K562 (cell line): ENCODE results near the gene IFRD1. TPM values are rescaled to one million over a fixed set of nuclear protein-coding genes. Genes with fewer than 3 reads are reported as not detected.

Experiments
- ATAC-seq: fragments of 200-7000 bp; cut with Tn5 transposase; 3 replicates; pipeline ENCODE4 v1.9.1; 2020; ENCODE audit warnings: moderate library complexity
- BruUV-seq: library from RNA; stranded (reverse); fragments of 400-500 nt; replicated peaks from 2 replicates; lab custom pipeline; 2021; lab: Mats Ljungman, UMichigan
- CTCF ChIA-PET: fragments of 300-600 bp; formaldehyde crosslinking; extraction: SDS; loops from one replicate; lab custom pipeline; 2021; ENCODE audit warnings: low intra/inter-chr PET ratio; lab: Yijun Ruan, JAX
- POLR2A ChIA-PET: fragments of 300-600, 350-650 bp; sonication (Branson Sonifier 250); formaldehyde crosslinking; extraction: SDS; loops from one replicate; lab custom pipeline; 2021; ENCODE audit warnings: antibody characterized with exemption, inconsistent platforms; lab: Yijun Ruan, JAX
- DNase-seq, 4 experiments: peaks; one replicate each; pipeline versions ENCODE4 v3.0.0 to v3.0.0-alpha.2; 2011 to 2018; ENCODE audit warnings: low spot score in 3 of 4, mixed read lengths in 3 of 4; ENCODE audit errors: extremely low read depth in 1 of 4
- FAIRE-seq: peaks from 2 replicates; lab custom pipeline; 2011; peaks lifted over from hg19 to GRCh38; lab: Jason Lieb, UNC
- H2AFZ ChIP-seq: 2 replicates; pipeline ENCODE4 v1.6.0; 2011; ENCODE audit warnings: low read depth, low read length, control low read depth, inconsistent platforms
- H3K27ac ChIP-seq: fragments of 200-600 bp; 3 replicates; pipeline ENCODE4 v1.8.0; 2011; ENCODE audit warnings: low read depth, mild to moderate bottlenecking, control low read depth, inconsistent platforms, low read length, moderate library complexity, mixed read lengths; ENCODE audit errors: extremely low read depth
- H3K27me3 ChIP-seq, 2 experiments: fragments of 300-600 bp in 1 of 2; 2 replicates in 1 of 2; 3 replicates in 1 of 2; pipeline versions ENCODE4 v1.6.0 to v1.8.0; 2011; ENCODE audit warnings: inconsistent platforms in 2 of 2, low read length in 2 of 2, mild to moderate bottlenecking in 1 of 2, mixed read lengths in 1 of 2, moderate library complexity in 1 of 2; ENCODE audit not compliant: control insufficient read depth in 2 of 2, insufficient read depth in 2 of 2
- H3K36me3 ChIP-seq: fragments of 300-600 bp; 3 replicates; pipeline ENCODE4 v1.8.0; 2011; ENCODE audit warnings: mild to moderate bottlenecking, low read length, inconsistent platforms; ENCODE audit not compliant: control insufficient read depth, insufficient read depth
- H3K4me1 ChIP-seq, 2 experiments: fragments of 200-600 bp in 1 of 2; replicated peaks in 1 of 2; 2 replicates in 1 of 2; 3 replicates in 1 of 2; pipeline versions ENCODE4 v1.5.1 to v1.8.0; 2011; ENCODE audit warnings: inconsistent platforms in 2 of 2, low read length in 2 of 2, mild to moderate bottlenecking in 1 of 2, mixed read lengths in 1 of 2, moderate library complexity in 1 of 2; ENCODE audit not compliant: control insufficient read depth in 2 of 2, insufficient read depth in 2 of 2
- H3K4me2 ChIP-seq: 2 replicates; pipeline ENCODE4 v1.6.1; 2011; ENCODE audit warnings: low read length, control low read depth, inconsistent platforms, mixed read lengths; ENCODE audit not compliant: insufficient read depth
- H3K4me3 ChIP-seq: fragments of 200-600 bp; sonication (generic), shearing (Covaris generic); 2 replicates; pipeline ENCODE4 v1.5.1; 2016; ENCODE audit warnings: control low read depth, inconsistent platforms
- H3K79me2 ChIP-seq: fragments of 200-600 bp; 3 replicates; pipeline ENCODE4 v1.8.0; 2011; ENCODE audit warnings: low read length, inconsistent platforms; ENCODE audit not compliant: control insufficient read depth, insufficient read depth
- H3K9ac ChIP-seq, 2 experiments: 2 replicates each; pipeline versions ENCODE4 v1.6.0 to v1.6.1; 2011; ENCODE audit warnings: low read depth in 2 of 2, low read length in 2 of 2, control low read depth in 1 of 2, inconsistent platforms in 1 of 2, mild to moderate bottlenecking in 1 of 2, mixed read lengths in 1 of 2; ENCODE audit not compliant: insufficient read depth in 1 of 2
- H3K9me1 ChIP-seq: one replicate; pipeline ENCODE4 v1.6.0; 2011; ENCODE audit warnings: inconsistent platforms, mild to moderate bottlenecking, low read length, moderate library complexity; ENCODE audit not compliant: control insufficient read depth, insufficient read depth
- H3K9me3 ChIP-seq: replicated peaks from 2 replicates; pipeline ENCODE4 v1.5.1; 2011; ENCODE audit warnings: low read depth, low read length, inconsistent platforms; ENCODE audit not compliant: control insufficient read depth, insufficient read depth
- H4K20me1 ChIP-seq: replicated peaks from 2 replicates; pipeline ENCODE4 v1.6.1; 2011; ENCODE audit warnings: low read length, inconsistent platforms, mixed read lengths; ENCODE audit not compliant: control insufficient read depth, insufficient read depth
- ARID2 ChIP-seq: fragments of 450-650 bp; IDR thresholded peaks from 2 replicates; pipeline ENCODE4 v1.6.1; 2017; ENCODE audit warnings: antibody characterized with exemption, mild to moderate bottlenecking
- FIP1L1 ChIP-seq: fragments of 200-400 bp; formaldehyde crosslinking; IDR thresholded peaks from 2 replicates; pipeline ENCODE4 v1.6.1; 2018; ENCODE audit warnings: mild to moderate bottlenecking, low read depth, low read length; ENCODE audit not compliant: poor library complexity, severe bottlenecking
- HLTF ChIP-seq: fragments of 450-650 bp; IDR thresholded peaks from 2 replicates; pipeline ENCODE4 v1.6.1; 2016
- NRF1 ChIP-seq, 2 experiments: fragments of 450-650 bp; IDR thresholded peaks in 1 of 2; conservative IDR thresholded peaks in 1 of 2; 2 replicates each; pipeline ENCODE4 v1.6.1; 2014; ENCODE audit warnings: mild to moderate bottlenecking in 2 of 2
- ZBED1 ChIP-seq: IDR thresholded peaks from 2 replicates; pipeline ENCODE4 v1.6.1; 2014
- WGBS: fragments of 100-300 bp; shearing (Covaris generic); methylation state at CpG from one replicate; pipeline ENCODE4 v1.1.6; 2016; ENCODE audit warnings: low coverage, mixed read lengths; ENCODE audit not compliant: insufficient coverage; ENCODE audit errors: missing lambda C conversion rate; 5-methylcytosine and 5-hydroxymethylcytosine counted together
- in situ Hi-C: fragments of 300-500 bp; cut with MboI; formaldehyde crosslinking; loops from 4 replicates; pipeline ENCODE4 v1.15.0; 2018; ENCODE audit warnings: inconsistent platforms, mixed read lengths
- intact Hi-C: fragments of 100-400 bp; cut with micrococcal nuclease; formaldehyde crosslinking; loops from 2 replicates; pipeline ENCODE4 v1.14.2; 2022
- polyA plus RNA-seq, 8 experiments: library from polyadenylated mRNA; depleted of rRNA in 4 of 8; stranded (reverse) in 5 of 8; unstranded in 3 of 8; fragments of >200 nt; fragmentation: Nextera tagmentation in 2 of 8; fragmentation: Illumina TruSeq in 1 of 8; extraction: Ambion mirVana in 2 of 8; extraction: Trizol in 1 of 8; gene quantifications; 2 replicates each; pipeline versions ENCODE4 v1.2.1 to v1.2.3, GENCODE V29; 2011 to 2014; ENCODE audit warnings: inconsistent platforms in 1 of 8, missing spikeins in 1 of 8
- total RNA-seq, 7 experiments: library from RNA; depleted of rRNA in 6 of 7; stranded (reverse); fragments of >200 nt in 6 of 7; fragmentation: Illumina TruSeq in 2 of 7; extraction: Trizol in 2 of 7; gene quantifications; 2 replicates each; pipeline versions ENCODE4 v1.2.1 to v1.2.3, GENCODE V29; 2011 to 2021; ENCODE audit warnings: low replicate concordance in 1 of 7
- TF ChIP-seq, protein P1 (sequence below): fragments of 450-650 bp; formaldehyde crosslinking; IDR thresholded peaks from 2 replicates; pipeline ENCODE4 v1.4.0; 2022; ENCODE audit warnings: mild to moderate bottlenecking, moderate library complexity
- TF ChIP-seq, protein P2 (sequence below): fragments of 450-650 bp; formaldehyde crosslinking; IDR thresholded peaks from 2 replicates; pipeline ENCODE4 v1.4.0; 2020; ENCODE audit warnings: mild to moderate bottlenecking, moderate library complexity

Gene IFRD1
- total and polyA plus RNA-seq, 9 of the 15 experiments (the other 6 are each of a cell fraction or from before 2014, with no cell fraction given), result 27.6 to 81.8 (median 68.1) TPM

DNA sequence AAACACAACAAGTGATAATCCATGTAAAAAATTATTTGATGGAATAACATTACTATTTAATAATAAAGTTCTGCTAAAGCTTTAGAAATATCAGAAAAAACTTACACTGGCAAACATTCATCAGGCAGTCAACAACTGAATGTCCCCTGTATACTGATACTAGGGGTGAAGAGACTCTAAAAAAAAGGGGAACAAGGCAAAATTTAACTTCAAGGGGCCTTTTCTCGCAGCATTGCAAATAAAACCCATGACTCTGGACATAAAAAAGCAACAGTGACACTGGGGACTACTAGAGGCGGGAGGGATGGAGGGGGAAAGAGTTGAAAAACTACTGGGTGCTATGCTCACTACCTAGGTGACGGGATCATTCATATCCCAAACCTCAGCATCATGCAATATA, 5.8 kb upstream of the IFRD1 start:
- H3K4me1 ChIP-seq, result peaks cover 0 to 4% of the 10 kb centered on the region in 2 experiments; a peak in 2 of 5 replicates
- WGBS, result 43% methylated on average over 3 of the region's 3 CpGs
- H3K4me3 ChIP-seq, result no peak overlapping the region
- POLR2A ChIA-PET, result no interaction called here
- peaks cover 18 to 27% of the 10 kb centered on the region in 2 experiments for H3K27me3 ChIP-seq
- no peak for TF ChIP-seq FIP1L1
- CTCF ChIA-PET, result no interaction called here
- no TSS peak for BruUV-seq
- no peak overlapping the region for H3K9ac ChIP-seq
- H4K20me1 ChIP-seq, result no peaks in the 10 kb centered on the region
- H3K4me2 ChIP-seq, result no peak overlapping the region
- no peaks in the 10 kb centered on the region for H3K9me1 ChIP-seq
- ATAC-seq, result no peak
- no peak overlapping the region for H2AFZ ChIP-seq
- FAIRE-seq, result no peak
- H3K79me2 ChIP-seq, result no peaks in the 10 kb centered on the region
- in situ Hi-C loops, result no loop called here
- no peaks in the 10 kb centered on the region for H3K9me3 ChIP-seq
- no peak overlapping the region for H3K27ac ChIP-seq
- intact Hi-C loops, result no loop called here
- no peaks in the 10 kb centered on the region for H3K36me3 ChIP-seq
- DNase-seq, result no peak

DNA sequence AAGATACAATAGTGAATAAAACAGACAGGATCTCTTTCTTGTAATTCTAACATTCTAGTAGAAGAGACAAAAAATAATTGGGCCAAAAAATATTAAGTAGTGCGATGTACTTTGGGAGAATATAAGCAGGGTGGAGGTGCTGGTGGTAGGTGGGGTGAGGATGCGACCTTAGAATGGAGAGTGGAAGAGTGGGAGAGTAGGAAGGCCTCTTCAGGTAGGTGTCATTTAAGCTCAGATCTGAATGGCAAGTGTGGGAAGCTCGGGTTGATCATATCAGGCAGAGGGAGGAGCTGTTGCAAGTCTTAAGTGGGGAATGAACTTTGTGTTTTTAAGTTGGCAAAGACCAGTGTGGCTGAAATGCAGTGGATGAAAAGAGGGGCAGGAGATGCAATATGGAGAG, 3.8 kb upstream of the IFRD1 start:
- Histone ChIP-seq H3K27me3 (peaks cover 11% of the 10 kb centered on the region in 2 experiments), H3K9me3 (no peaks in the 10 kb centered on the region), H3K4me3 (no peak overlapping the region), H3K4me2 (no peak overlapping the region), H3K27ac (no peak overlapping the region), H2AFZ (no peak overlapping the region), H3K9ac (no peak overlapping the region), H3K9me1 (no peaks in the 10 kb centered on the region), H3K4me1 (peaks cover 5 to 8% of the 10 kb centered on the region in 2 experiments; a peak in 3 of 5 replicates), H4K20me1 (peaks cover 4% of the 10 kb centered on the region; the same call in 1 of the 2 replicates), H3K79me2 (peaks cover 12% of the 10 kb centered on the region), H3K36me3 (no peaks in the 10 kb centered on the region)
- 25% methylated on average over 3 of the region's 3 CpGs for WGBS
- POLR2A ChIA-PET, result no interaction called here
- in situ Hi-C loops (no loop called here), intact Hi-C loops (no loop called here)
- no peak for DNase-seq
- TF ChIP-seq NRF1 (conservative IDR thresholded peaks at IDR 0.05 in 1 of 2, IDR thresholded peaks at IDR 0.05 in 1 of 2), result no peak
- TF ChIP-seq, protein P1, sequence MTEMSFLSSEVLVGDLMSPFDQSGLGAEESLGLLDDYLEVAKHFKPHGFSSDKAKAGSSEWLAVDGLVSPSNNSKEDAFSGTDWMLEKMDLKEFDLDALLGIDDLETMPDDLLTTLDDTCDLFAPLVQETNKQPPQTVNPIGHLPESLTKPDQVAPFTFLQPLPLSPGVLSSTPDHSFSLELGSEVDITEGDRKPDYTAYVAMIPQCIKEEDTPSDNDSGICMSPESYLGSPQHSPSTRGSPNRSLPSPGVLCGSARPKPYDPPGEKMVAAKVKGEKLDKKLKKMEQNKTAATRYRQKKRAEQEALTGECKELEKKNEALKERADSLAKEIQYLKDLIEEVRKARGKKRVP, result no peak
- TF ChIP-seq ARID2, result no peak
- TF ChIP-seq ZBED1, result no peak
- no peak for TF ChIP-seq HLTF
- TF ChIP-seq, protein P2, sequence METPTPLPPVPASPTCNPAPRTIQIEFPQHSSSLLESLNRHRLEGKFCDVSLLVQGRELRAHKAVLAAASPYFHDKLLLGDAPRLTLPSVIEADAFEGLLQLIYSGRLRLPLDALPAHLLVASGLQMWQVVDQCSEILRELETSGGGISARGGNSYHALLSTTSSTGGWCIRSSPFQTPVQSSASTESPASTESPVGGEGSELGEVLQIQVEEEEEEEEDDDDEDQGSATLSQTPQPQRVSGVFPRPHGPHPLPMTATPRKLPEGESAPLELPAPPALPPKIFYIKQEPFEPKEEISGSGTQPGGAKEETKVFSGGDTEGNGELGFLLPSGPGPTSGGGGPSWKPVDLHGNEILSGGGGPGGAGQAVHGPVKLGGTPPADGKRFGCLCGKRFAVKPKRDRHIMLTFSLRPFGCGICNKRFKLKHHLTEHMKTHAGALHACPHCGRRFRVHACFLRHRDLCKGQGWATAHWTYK (CRISPR knock-in tag), result no peak
- FAIRE-seq, result no peak
- no peak for ATAC-seq
- no TSS peak for BruUV-seq
- CTCF ChIA-PET, result no interaction called here
